ENCODE measurements around the gene UPK3BL2.
"Not testable (repeated sequence)": the region's sequence is repeated elsewhere in the genome, so short reads cannot be mapped to it uniquely, and the experiment has no call there.

DNA sequence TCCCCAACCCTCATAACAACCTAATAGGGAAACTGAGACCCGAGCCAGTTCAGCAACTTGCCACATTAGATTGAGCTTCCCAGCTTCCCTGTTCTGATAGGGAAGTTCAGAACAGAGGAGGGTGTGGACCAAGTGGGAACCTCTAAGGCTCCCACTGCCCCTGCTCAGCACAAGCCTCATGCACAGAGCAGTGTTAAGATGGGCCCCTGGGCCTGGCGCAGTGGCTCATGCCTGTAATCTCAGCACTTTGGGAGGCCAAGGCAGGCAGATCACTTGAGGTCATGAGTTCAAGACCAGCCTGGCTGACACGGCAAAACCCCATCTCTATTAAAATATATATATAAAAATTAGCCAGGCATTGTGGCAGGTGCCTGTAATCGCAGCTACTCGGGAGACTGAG lies 46.2 kb downstream of the UPK3BL2 start:
- TF ChIP-seq CTCF (IDR thresholded peaks at IDR 0.05; ENCODE audit: low read depth, low read length, poor library complexity, severe bottlenecking); EZH2phosphoT487 (IDR thresholded peaks at IDR 0.05; ENCODE audit: borderline replicate concordance, low read length): not testable (repeated sequence)
